Lung microvascular endothelial cell (primary cell): Measurements from ENCODE around the gene TIAM2. TPM values are rescaled to one million over a fixed set of nuclear protein-coding genes. Genes with fewer than 3 reads are reported as not detected.

Experiments used
- DNase-seq, 2 donors: peaks; one replicate each; pipeline versions ENCODE4 v3.0.0 to v3.0.0-alpha.2; 2010; ENCODE audit warnings: low read depth in 2 of 2
- total RNA-seq: library from RNA; depleted of rRNA; stranded (reverse); fragments of >200 nt; gene quantifications from 2 replicates; pipeline ENCODE4 v1.2.1, GENCODE V29; 2014

Gene TIAM2
- total RNA-seq, 1 donor from 2014 or later: 17.9 TPM

DNA sequence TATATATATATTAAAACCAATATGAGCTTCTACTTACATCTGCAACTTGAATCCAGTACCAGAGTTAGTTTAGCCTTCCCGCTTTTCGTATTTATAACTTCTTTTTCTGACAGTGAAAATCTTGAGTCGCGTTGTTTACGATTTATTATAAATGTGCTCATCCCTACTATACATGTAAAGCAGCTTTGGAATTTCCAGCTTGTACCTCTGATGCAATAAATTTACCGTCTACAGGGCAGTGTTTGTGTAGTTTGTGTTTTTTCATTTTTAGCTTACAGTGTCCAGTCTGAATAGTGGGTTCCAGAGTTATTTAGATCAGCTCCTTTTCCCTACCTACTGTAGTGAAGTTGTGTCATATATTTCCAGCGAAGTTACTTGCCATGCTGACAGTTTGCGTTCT lies 66.3 kb downstream of the TIAM2 start:
- no peak for DNase-seq

DNA sequence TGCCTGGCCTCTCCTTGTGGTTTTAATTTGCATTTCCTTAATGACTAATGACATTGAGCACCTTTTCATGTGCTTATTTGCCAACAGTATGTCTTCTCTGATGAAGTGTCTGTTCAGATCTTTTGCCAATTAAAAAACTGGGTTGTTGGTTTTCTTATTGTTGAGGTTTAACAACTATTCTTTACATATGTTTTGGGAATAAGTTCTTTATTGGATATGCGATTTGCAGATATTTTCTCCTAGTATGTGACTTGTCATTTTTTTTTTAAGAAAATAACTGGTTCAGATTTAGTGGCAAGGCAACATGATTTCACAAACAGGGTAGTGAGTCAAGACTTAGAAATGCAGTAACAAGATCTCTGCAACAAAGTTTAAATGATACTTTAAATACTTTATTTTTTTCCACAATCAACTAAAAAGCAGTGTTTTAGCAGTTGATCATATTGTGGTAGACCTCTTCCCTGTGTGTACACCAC lies 67.8 kb downstream of the TIAM2 start:
- peak in 1 of 2 donors; percentile 33 for DNase-seq

DNA sequence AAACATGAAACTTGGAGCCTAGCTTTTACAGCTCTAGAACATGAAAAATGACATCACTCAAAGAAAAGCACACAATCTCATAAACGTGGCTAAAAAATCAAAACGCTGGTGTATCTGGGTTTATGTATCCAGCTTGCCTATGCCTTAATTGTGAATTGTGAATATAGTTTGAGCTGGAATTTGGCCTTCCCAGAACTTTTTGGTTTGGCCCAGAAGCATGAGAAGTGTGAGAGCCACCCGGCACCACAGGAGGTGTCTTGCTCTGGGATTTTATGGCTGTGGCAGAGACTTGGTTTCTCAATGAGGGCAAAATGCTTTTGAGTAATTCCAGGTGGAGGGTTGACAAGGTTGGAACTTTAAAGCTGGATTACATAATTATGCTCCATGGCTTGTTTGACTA lies 69.2 kb downstream of the TIAM2 start:
- DNase-seq: no peak

DNA sequence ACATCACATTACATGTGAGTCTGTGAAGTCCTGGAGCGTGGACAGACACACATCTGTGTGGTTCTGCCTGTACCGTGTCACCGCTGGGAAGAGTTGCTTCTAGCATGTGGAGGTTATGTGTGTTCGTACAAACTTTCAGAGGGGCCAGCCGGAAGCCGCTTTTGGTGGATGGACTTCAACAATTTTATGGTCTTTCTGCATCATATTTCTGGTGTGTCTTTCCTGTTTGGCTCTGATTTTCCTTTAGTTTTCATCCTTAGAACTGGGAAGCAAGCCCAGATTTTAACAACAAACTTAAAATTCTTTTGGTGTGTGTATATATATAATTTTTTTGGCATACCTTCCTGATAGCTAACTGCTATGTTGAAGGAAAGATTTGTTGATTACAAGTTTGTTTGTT lies 71.2 kb downstream of the TIAM2 start:
- DNase-seq: peak in 1 of 2 donors; percentile 65

DNA sequence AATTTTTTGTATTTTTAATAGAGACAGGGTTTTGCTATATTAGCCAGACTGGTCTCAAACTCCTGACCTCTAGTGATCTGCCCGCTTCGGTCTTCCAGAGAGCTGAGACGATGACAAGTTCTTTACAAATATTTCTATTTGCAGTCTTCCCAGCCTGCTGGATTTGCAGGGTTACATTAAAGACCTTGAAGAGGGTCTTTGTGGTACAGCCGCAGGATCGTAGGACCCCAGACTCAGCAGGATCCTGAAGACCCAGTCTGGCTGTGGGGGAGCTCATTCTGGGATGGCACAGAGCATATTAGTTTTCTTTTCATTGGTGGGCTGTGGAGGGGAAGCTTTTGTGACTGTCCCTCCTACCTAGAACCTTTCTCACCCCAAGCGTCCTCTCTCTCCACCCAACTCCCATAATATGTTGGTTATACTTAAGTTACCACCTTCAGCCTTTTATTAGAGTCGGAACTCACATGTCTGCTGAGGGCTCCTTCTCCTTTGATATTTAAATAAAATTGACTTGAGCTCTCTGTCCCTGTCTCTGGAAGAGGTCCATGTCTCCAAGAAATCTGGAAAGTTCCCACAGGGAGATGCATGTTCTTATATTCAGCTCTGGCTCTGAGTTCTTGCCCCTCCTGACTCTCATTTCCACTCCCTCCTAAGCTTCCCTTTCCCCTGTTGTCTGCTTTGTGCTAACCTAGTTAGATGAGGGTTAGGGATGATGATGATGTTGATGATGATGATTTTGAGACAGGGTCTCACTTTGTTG lies 72.0 kb downstream of the TIAM2 start:
- DNase-seq: no peak

DNA sequence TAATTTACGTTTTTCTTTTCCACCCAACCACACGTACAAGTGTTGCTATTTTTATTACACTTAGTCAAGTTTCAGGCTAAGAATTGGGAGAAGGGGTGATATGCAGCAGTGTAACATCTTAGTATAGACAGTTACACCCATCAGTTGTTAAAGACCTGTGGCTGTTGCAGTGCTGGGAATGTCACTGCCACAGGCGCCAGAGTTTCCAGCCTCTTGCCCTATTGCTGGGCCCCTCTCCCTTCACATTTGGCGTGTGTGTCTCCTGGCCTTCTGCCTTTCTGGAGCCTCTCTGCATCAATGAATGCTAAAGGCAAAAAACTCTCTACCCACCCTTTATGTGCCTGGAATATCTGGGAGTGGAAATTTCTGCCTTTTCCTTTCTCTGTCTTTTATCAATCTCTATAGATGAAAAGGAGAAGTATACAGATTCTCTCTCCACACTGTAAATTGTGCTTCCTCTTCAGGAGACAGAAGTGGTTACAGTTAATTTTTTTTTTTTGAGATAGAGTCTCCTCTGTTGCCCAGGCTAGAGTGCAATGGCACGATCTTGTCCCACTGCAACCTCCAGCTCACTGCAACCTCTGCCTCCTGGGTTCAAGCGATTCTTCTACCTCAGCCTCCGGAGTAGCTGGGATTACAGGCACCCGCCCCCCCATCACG lies 73.0 kb downstream of the TIAM2 start:
- no peak for DNase-seq

DNA sequence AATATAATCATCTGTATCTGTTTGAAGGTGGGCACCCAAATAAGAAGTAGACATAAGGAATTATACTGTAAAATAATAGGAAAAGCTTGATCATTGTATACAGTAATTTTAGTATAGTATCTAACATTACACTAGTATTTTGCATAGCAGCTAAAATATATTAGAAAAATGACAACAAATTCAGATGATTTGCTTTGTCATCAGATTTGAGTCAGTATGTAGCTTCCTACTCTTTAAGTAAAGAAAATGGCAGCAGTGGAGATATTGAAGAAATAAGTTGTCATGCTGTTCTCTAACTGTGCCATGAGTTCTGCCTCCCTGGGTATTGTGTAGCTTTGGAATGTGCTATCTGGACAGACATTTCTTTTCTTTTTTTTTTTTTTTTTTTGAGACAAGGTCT lies 74.4 kb downstream of the TIAM2 start:
- no peak for DNase-seq

DNA sequence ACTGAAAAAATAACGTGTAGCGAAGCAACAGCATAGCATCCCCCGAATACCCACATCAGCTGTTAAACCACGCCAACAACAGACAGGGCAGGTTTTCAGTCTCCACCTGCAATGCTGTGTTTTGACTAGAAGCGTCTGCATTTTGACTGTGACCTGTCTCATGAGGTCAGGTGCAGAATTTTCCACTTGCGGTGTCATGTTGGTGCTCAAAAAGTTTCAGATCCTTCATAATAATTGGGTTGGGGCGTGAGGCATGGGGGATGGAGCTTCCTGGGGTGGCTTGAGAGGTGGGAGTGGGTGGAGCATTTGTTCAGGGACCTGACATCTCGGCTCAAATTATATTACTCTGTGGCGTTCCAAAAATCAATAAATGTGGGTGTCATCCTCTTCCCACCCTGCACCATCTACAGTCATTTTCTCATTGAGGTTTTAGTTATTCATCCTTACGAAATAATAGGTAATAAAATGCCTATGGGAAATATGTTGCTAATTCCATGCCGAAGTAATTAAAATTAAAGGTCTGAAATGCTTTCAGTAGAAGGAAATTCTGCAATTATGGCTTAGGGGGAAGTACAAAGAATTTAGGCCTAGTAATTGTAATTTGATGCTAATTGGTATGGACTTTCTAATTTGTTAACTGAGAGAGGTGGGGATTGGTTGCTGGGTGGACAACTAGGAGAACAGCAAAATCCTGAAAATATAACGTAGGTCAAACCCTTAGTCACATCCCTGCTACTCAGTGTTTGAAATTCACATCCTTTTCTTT lies 81.0 kb downstream of the TIAM2 start:
- no peak for DNase-seq

DNA sequence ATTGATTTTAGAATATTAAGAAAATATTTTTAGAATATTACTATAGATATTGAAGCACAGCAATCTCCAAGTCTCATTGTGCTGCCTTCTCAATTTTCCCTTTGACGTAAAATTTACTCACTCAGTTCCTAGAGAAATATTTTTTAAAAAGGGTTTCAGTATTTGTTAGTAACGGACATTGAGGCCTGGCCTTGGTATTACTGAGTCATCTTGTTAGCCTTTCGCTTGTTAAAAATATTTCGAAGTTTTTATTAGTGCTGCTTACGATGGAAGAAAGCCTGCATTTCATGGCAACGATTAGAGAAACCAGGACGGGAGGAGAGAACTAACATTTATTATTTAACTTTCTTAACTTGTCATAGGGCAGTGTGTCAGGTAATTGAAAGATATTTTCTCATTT lies 82.2 kb downstream of the TIAM2 start:
- DNase-seq: no peak

DNA sequence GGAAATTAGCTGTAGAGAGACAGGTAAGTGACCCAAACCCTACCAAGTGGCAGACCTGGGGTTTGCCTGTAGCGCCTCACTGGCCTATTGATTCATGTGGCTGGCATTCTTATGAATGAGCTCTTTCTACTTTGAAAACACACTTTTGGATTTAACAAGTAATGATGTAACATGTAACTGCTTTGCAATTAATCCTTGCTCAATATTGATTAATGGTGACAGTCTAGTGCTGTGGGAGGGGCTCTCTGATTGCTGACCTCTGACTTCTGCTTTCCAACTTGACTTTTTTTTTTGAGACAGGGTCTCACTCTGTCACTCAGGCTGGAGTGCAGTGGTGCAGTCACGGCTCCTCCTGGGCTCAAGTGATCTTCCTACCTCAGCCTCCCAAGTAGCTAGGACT lies 82.7 kb downstream of the TIAM2 start:
- DNase-seq: no peak

DNA sequence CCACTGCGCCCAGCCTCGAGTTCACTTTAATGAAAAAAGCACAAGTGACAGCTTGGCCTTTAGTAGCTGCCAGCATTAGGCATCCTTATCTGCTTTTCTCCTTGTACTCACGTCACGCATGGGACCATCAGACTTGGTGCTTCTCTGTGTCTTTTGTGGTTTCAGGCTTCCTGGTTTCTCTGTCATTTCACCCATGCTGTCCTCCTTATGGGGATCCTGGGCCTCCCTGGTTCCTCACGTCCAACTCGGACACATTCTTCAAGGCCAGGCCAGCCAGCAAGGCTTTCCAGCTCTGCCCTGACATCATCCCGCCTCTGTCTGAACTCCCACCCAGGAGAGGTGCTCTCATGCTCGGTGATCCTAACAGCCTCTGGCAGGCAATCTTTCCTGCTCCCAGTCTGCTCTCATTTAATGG lies 83.2 kb downstream of the TIAM2 start:
- DNase-seq: no peak

DNA sequence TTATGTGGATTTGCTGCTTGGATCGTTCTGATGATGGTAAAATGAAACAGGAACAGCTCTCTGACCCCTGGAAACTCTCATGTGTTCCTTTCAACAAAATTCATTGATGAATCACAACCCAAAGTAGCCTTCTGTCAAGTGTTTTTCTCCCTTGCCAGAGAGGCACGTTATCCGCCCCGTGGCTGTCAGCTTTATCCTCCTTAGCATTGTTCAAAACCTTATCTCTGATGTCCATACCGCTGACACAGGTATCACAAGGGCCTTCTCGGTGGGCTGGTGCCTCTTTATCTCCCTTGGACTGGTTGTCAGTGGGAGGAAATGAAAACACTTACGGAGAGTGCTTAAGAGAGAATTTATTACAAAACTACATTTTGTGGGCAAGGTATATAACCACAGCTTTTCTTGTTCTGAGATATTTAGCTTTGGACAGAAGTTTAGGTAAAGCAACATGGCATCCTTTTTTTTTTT lies 84.9 kb downstream of the TIAM2 start:
- DNase-seq: peak; percentile 59 to 74

DNA sequence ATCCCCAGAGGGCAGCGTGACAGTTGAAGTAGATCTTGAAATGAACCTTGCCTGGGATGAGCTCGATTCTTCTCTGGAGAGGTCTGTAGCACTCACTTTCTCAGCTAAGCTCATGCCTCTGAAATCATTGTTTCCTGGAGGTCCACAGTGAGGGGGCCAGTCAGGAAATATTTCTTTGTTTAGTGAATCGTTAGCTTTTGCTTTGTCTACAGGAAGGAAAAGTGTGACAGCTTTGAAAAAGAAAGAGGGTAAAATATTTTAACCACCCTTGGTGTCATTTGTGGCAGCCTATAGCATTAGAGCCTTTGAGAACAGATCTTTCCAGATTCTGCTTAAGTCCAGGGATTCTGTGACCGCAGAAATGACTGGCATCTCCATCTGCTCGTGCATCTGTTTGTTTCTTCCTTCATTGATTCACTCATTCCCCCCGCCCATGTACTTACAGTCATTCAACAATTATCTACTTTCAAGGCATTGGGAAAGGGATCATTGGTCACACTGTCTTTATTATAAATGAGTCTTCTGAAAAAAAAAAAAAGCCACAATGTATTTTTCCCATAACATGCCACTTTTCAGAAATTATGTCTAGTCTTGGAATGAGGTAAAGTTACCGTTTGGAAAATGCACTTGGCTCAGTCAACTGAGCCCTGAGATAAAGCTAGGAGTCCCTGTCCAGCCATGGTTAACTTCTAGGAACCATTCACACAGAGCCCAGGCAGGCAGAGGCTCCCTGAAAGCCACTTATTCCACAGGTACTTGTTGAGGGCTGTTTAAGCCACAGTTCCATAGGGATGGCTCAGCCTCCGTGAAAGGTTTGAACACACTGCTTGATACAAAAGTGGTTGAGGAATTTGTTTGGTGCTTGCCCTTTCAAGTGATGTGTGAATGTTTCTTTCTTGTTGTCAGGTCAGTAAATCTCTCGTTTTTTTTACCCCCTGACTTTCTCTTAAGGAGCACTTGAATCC lies 86.0 kb downstream of the TIAM2 start:
- DNase-seq: peak; percentile 63 to 70

DNA sequence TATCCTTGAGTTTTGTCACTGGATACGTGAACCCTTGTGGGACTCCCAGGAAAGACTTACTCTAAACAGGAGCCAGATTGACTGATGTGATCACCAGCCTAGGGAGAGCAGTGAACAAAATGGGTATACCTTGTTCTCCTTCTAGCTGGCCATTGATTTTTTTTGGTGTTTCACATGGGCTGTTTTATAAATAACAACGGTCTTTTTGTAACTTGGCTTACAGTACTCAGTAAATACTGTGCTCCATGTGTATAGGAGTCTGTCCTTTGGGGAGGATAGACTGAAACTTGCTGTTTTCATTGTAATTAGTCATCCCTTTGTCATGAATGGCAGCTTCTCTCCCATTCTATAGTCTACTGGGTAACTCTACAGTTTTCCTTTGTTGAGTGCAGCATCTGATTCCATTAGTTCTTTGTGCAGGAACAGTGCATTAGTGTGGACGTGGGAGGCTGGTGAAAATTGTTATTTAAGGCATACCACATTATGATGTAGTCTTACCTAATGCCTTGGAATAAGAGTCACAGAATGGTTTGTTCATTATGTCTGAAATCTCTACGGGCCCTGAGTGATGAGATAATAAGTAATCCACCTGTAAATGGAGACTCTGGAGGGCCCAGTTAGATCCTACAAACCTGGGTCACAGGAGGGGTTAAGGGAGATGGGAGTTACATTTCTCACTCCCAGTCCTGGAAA lies 89.5 kb downstream of the TIAM2 start:
- no peak for DNase-seq

DNA sequence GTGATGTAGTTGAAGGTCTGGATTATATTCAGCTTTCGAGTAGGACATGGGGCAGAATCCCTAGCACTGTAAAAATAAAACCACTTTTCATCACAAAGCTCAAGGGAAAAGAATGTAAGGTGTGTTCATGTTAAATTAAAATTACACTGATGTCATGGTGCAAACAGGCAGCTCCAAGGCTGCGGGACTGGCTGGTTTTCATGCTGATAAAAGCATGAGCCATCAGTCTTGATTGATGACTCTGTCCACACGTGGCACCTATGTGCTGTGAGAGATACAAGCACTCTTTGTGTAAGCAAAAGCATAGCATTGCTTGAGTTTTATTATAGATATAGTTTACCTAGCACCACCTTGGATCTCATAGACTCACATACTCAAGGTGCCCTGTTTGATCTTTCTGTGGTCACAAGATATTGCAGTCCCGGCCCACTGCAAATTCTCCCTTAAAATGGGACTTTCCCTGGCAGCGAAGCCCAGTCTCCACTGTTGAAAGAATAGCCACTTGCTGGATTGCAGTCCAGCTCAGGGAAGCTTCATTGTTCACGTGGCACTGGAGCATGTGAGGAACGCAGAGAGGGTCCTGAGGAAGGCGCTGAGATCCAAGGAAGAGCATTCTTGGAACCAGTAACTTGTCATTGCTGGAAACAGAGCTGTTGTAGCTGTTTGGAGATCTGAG lies 90.6 kb downstream of the TIAM2 start:
- peak in 1 of 2 donors; percentile 50 for DNase-seq

DNA sequence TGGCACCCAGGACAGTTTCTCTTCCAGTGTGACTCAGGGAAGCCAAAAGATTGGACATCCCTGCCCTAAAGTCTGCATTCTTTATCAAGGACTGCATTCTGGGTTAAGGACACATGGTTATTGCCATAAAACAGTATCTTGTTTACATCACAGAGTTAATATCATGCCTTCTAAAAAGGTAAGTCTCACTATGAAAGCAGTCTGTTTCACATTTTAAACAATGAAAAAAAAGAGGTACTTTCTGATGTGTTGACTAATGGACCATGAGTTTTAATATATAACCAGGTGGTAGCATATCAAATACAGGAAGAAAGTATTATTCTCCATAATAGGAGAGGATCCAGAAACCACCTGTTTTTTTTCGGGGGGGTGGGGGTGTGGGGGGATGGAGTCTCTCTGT lies 93.7 kb downstream of the TIAM2 start:
- DNase-seq: no peak

DNA sequence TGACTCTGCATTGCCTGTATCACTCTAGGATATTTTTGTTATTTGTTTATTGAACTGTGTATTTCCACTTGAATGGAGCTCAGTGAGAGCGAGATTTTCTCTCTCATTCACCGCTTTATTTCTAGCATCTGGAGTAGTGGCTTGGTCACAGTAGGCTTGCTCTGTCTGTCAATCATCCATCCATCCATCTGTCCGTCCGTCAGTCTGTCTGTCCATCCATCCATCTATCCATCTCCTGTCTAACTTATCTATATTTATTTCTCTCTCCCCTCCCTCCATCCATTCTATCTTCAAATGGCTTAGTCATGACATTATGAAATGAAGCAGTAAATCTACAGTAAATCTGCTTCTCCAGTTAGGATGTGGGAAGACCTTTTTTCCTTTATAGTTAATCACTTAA lies 94.6 kb downstream of the TIAM2 start:
- no peak for DNase-seq

DNA sequence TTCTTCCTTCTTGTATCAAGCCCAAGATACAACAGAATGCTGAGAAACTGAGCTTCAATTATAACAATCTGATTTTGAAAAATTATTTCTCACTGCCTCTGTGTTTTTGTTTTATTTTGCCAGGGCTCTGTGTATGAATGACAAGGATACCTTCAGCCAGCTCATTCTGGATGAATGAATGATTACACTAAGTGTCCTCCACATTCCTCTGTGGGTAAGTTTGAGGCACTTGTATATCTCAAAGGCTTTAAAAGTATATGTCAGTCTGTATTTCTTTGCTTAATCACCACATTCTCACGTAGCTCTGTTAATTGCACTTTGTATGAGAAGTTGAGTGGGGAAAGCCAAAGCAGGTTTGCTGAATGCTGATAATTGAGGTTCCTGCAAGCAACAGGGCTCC lies 95.1 kb downstream of the TIAM2 start:
- no peak for DNase-seq

DNA sequence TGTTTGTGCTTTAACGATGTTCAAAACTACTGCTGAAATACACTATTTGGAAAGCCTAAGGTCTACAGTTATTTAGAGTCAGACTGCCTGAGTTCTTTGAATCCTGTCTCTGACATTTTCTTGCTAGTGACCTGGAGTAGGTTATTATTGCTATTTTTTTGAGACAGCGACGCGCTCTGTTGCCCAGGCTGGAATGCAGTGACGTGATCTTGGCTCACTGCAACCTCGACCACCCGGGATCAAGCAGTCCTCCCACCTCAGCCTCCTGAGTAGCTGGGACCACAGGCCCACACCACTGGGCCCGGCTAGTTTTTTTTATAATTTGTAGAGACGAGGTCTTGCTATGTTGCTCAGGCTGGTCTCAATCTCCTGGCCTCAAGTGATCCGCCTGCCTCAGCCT lies 96.6 kb downstream of the TIAM2 start:
- no peak for DNase-seq

DNA sequence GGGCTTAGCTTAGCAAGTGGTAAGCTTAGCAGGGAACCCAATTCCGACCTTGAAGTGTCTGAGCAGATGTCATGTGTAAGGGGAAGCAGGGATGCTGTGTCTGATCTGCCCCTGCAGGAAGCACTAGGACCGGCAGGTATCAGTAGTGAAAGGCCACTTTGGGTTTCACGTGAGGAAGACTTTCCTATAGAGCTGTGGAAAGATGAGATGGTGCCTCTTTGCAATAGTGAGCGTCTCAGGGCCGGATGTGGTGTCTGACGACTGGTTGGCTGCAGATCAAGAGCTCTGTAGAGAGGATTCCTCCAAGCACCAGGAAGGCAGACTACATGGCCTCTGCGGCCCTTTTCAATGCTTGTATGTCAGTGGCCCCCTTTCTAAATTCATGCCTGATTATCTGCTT lies 98.3 kb downstream of the TIAM2 start:
- no peak for DNase-seq
